Measurements from ENCODE around the gene CA4.
"Not testable (repeated sequence)": the region's sequence is repeated elsewhere in the genome, so short reads cannot be mapped to it uniquely, and the experiment has no call there.

Gene CA4

GRCh38 chr17:60155815-60156214 lies 6.0 kb downstream of the CA4 start:
- DNase-seq (ENCODE audit: low spot score) = no peak

DNA sequence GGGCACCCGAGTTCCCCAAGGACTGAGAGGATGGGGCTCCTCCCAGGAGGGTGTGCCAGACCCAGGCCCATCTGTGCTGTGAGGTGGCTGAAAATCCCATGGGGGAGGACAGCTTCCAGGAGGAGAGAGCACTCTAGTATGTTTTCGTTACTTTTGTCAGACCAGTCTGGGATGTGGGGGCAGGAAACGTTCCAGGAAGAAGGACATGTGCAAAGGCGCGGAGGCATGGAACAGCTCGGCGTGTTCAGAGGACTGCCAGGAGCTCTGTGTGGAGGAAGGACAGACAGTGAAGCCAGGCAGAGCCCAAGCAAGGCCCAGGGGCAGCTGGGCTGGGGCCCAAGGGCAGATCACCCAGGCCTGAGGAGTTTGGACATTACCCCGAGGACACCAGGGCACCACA lies 7.0 kb downstream of the CA4 start:
- no peak for DNase-seq (ENCODE audit: low spot score)

GRCh38 chr17:60157487-60158040 lies 7.8 kb downstream of the CA4 start:
- no peak for DNase-seq (ENCODE audit: low spot score)

DNA sequence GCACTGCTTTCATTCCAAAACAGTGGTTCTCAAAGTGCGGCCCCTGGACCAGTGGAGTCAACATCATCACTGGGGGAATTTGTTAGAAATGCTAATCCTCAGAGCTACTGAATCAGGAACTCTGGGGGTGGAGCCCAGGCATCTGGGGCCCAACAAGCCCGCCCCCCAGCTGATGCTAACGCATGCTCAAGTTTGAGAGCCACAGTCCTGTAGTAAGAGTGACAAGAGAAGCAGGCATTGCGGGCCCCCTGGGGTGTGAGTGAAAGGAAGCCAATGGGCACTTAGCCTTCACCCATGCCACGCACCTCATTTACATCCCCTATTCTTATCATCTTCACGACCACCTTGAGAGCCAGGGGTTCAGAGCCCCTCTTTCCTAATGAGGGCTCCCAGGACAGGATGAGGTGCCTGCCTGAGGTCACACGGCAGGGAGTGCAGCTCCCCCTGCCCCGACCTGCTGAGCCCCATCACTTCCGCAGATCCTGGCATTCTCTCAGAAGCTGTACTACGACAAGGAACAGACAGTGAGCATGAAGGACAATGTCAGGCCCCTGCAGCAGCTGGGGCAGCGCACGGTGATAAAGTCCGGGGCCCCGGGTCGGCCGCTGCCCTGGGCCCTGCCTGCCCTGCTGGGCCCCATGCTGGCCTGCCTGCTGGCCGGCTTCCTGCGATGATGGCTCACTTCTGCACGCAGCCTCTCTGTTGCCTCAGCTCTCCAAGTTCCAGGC lies 9.1 kb downstream of the CA4 start:
- no peak for DNase-seq (ENCODE audit: low spot score)

GRCh38 chr17:60159479-60159866 lies 9.7 kb downstream of the CA4 start:
- DNase-seq (ENCODE audit: low spot score) = no peak

DNA sequence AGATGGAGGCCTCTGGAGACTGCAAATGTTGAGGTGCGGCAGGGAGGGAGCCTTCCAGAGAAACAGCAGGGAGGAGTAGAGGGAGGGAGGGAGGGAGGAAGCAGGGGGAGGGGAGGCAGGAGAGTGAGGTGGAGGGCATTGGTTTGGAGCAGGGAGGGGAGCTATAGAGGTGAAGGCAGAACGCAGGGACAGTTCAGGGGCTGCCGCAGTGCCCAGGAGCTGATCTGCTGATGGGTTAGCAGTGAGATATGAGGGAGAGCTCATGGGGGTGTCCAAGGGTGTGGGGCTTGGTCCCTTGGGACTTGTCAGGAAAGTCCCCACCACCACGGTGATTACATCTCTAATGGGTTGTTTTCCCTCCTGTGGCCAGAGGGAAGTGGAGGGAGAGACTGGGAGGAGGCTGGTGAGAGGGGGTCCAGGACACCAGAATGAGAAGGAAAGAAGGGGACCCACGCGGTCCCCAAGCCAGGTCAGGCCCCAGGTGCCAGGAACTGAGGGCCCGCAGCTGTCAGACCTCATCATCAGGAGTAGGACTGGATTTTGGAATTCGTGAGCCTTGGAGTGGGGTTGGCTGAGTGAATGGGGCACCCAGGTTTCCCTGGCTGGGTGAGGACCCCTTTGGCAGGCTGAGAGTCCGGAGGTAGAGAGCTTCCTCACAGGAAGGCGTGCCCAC lies 11.2 kb downstream of the CA4 start:
- no peak for DNase-seq (ENCODE audit: low spot score)

GRCh38 chr17:60161598-60162330 lies 12.0 kb downstream of the CA4 start:
- no peak for DNase-seq (ENCODE audit: low spot score)

GRCh38 chr17:60163108-60163784 lies 13.5 kb downstream of the CA4 start:
- DNase-seq (ENCODE audit: low spot score) = no peak

GRCh38 chr17:60164164-60164563 lies 14.4 kb downstream of the CA4 start:
- no peak for DNase-seq (ENCODE audit: low spot score)

DNA sequence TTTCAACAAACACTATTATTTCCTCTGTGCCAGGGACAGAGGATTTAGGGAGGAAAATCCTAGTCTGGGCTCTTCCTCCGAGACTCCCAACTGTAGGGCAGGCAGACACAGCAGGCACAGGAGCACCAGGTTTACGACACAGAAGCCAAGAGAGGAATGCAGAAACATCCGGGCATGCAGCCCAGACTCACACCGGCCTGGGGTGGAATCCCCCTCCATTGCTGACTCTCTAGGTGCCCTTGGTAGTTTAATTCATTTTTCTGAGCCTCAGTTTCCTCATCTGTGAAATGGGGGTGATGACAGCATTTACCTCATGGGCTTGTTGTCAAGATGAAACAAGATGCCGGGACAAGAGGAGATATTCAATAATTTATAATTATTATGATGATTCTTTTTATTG lies 14.9 kb downstream of the CA4 start:
- DNase-seq (ENCODE audit: low spot score) = no peak

- DNase-seq (ENCODE audit: low spot score) = no peak
Measured at GRCh38 chr17:60165223-60165622, 15.4 kb downstream of the CA4 start.

DNA sequence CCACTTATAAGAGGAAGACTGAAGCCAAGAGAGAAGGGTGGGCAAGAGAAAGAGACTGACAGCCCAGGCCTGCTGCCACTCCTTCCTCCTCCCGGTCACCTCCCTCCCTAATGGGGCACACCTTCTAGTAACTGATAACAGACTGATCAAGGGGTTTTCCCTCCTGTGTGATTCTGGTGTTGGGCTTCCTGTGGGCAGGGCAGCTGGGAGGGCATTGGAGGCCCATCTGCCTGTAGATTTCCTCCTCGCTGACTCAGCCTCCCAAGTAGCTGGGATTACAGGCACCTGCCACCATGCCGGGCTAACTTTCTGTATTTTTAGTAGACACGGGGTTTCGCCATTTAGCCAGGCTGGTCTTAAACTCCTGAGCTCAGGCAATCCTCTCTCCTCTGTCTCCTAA lies 16.2 kb downstream of the CA4 start:
- peak; percentile 50 for DNase-seq (ENCODE audit: low spot score)

DNA sequence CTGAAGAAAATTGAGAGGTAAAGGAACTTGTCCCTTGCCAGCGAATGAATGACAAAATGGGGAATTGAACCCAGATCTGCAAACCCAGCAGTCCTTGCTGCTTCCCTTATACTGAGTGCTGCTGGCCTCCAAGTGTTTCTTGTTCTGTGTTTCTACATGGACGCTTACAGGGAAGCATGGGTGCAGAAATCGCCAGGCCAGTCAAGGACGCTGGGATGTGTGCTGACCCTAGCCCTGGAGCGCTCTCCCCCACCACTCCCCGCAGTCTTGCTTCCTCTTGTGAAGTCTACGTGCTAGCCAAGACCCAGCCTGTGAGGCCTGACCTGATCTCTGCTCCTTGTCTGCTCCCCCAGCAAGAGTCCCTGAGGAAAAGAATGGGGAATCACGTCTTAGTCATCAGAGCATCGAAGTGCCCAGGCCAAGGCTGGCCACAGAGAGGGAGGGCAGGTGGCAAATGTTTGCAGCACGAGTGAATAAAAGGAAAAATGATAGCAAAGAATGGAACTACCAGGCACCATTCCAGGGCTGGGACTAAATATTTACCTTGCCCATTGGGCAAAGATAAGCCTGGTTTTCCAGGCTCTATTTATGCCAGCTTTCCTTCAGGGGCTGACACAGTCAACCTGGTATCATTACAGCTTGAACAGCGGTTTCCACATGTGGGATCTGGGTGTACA lies 17.4 kb downstream of the CA4 start:
- no peak for DNase-seq (ENCODE audit: low spot score)

- DNase-seq (ENCODE audit: low spot score) = no peak
Measured at GRCh38 chr17:60168654-60169053, 18.9 kb downstream of the CA4 start.

GRCh38 chr17:60169921-60170817 lies 20.4 kb downstream of the CA4 start:
- peak; percentile 12 for DNase-seq (ENCODE audit: low spot score)

DNA sequence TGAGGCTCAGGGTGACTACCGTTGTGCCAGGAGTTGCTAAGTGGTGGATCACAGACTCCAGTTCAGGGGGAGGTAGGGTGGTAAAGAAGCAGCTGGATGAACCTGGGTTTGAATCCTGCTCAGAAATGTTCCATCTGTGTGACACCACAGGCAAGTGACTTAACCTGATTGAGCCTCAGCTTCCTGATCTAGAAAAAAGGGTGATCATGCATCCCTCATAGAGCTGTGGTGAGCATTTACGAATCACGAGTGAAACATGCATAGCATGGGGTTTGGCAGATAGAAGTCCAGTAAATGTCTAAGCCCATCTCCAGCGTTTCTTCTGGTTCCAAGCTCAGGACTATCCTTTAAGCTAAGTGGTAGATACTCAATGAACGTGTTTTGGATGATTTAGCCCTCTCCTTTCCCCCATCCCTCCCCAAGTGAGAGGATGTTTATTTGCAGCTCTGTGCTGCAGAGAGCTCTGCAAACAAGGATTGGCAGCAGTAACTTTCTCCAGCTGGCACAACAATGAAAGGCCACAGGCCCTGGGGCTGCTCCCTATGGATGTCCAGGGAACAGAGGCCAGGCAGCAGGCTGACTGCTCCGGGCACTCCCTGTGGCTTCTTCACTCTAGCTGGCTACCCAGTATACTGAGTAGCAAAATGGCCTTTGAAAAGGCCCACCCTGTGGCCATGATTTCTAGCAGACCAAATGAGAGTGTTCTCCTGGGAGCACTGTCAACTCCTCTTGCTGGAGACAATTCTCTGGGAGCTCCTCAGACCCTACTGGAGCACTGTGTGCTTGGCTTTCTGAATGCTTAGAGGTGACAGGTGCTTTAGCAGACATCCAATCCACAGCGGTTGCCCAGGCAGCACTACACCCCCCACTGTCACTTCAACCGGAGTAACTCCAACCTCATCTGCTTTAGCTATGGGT lies 21.3 kb downstream of the CA4 start:
- DNase-seq (ENCODE audit: low spot score) = no peak

DNA sequence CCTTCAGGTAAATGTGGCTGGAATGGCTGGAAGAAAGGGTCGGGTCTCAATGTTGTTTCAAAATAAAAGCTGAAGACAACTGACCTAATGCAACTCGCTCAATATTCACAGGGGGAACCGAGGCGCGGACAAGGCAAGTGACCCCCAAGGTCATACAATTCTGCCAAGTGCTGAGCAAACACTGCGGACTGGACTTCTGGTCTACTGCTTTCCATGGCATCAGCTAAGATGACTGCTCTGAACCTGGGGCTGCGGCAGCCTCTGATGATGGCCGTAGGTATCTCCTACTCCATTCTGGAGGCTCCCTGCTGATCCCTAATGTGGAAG lies 21.9 kb downstream of the CA4 start:
- no peak for DNase-seq (ENCODE audit: low spot score)

DNA sequence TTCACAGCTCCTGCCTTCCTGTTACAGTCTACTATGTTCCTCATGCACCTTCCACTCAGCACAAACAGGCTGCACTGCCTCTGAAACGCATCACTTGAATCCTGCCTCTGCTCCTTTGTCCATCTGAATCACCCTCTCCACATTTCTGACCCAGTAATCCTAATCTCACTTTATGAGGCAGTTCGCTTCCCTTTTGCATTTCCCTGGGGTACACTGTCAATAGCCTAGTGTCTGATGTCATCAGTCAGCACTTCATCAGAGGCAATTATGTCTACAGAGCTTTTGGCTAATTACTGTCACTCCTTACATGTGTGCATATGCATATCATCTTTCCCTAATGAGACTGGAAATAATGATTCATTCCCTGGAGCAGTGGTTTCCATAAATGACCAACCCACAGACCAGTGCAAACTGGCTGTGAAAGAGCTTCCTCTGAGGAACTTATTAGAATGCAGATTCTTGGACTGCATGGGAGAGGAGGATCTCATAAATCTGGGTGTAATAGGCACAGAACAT lies 23.6 kb downstream of the CA4 start:
- DNase-seq (ENCODE audit: low spot score) = no peak

- no peak for DNase-seq (ENCODE audit: low spot score)
Measured at GRCh38 chr17:60174035-60174434, 24.3 kb downstream of the CA4 start.

DNA sequence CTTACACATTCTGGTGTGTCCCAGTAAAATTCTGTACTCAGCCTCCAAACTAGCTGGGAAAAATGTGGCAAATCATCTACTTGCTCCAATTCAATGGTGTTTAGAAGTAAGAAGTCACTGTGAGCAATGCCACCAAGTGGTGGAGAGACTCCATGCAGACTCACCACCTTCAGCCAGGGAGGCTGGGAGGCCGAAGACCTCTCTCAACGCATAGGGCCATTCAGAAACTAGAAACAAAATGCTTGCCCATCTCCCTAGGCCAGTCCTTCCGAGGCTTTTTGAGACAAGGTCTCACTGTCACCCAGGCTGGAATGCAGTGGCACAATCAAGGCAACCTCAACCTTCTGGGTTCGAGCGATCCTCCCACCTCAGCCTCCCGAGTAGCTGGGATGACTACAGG lies 25.0 kb downstream of the CA4 start:
- DNase-seq (ENCODE audit: low spot score) = not testable (repeated sequence)
